PC-9 (cell line): ENCODE results near the gene APOL6.

Experiments used
- EZH2 ChIP-seq: fragments of 200-600 bp; sonication (generic); IDR thresholded peaks from 2 replicates; pipeline ENCODE4 v1.8.0; 2017; ENCODE audit warnings: antibody characterized with exemption, low read depth
- TF ChIP-seq, protein P1 (sequence below): fragments of 200-600 bp; sonication (generic); conservative IDR thresholded peaks from 2 replicates; pipeline ENCODE4 v1.6.1; 2017; ENCODE audit warnings: mixed run types, antibody characterized with exemption, mild to moderate bottlenecking, moderate library complexity

DNA sequence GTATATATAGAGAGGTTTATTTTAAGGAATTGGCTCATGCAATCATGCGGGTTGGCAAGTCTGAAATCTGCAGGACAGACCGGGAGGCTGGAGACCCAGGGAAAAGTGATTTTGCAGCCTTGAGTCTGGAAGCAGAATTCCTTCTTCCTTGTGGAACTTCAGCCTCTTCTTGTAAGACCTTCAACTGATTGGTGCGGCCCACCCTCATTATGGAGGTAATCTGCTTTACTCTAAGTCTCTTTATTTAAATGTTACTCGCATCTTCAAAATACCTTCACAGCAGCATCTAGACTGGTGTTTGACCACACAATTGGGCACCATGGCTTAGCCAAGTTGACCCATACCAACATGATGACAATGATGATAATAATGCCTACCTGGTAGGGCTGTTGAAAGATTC, 48.9 kb upstream of the APOL6 start:
- TF ChIP-seq, protein P1, sequence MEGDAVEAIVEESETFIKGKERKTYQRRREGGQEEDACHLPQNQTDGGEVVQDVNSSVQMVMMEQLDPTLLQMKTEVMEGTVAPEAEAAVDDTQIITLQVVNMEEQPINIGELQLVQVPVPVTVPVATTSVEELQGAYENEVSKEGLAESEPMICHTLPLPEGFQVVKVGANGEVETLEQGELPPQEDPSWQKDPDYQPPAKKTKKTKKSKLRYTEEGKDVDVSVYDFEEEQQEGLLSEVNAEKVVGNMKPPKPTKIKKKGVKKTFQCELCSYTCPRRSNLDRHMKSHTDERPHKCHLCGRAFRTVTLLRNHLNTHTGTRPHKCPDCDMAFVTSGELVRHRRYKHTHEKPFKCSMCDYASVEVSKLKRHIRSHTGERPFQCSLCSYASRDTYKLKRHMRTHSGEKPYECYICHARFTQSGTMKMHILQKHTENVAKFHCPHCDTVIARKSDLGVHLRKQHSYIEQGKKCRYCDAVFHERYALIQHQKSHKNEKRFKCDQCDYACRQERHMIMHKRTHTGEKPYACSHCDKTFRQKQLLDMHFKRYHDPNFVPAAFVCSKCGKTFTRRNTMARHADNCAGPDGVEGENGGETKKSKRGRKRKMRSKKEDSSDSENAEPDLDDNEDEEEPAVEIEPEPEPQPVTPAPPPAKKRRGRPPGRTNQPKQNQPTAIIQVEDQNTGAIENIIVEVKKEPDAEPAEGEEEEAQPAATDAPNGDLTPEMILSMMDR, result no peak
- TF ChIP-seq EZH2, result no peak
